Activated T-helper 17 cell treated with anti-CD3 and anti-CD28 coated beads, Interleukin-2, amount 50 U/mL, for 72 hours (primary cell): ENCODE data around the gene MINDY4B. TPM values are rescaled to one million over a fixed set of nuclear protein-coding genes. Genes with fewer than 3 reads are reported as not detected.

Experiments used
- total RNA-seq, 2 donors: library from RNA; stranded (reverse); gene quantifications; one replicate each; pipeline ENCODE4 v1.2.3, GENCODE V29; 2022

MINDY4B gene
- total RNA-seq, 2 donors from 2014 or later = not detected

Other genes with a start within 250 kb of the MINDY4B start
- under 1 TPM in 1 of 2 donors, not detected in 1; 0.21 TPM for gene ERICH6, start 201.5 kb downstream of the MINDY4B start, total RNA-seq
- 10 to 100 TPM; 42.8 to 92.4 TPM for gene SIAH2, start 142.3 kb downstream of the MINDY4B start, total RNA-seq
- gene CLRN1, start 67.3 kb upstream of the MINDY4B start, total RNA-seq = not detected
- 1 to 10 TPM; 3.3 to 6.4 TPM for gene MED12L, start 180.2 kb upstream of the MINDY4B start, total RNA-seq